Activated CD4-positive, alpha-beta T cell treated with anti-CD3 and anti-CD28 coated beads, Interleukin-2, amount 50 U/mL, for 4 hours (primary cell): ENCODE data around the gene DHX35.
A peak's percentile ranks its signal among the peaks of the same experiment; 100 is the strongest.
"Not testable (repeated sequence)": the region's sequence is repeated elsewhere in the genome, so short reads cannot be mapped to it uniquely, and the experiment has no call there.

Experiments used
- DNase-seq, 2 experiments: peaks; one replicate each; pipeline ENCODE4 v3.0.0-alpha.2; 2020

DHX35 gene

GRCh38 chr20:38941726-38942389, 20.3 kb upstream of the DHX35 start:
- no peak for DNase-seq

- DNase-seq: no peak
Measured at GRCh38 chr20:38945012-38945411, 17.1 kb upstream of the DHX35 start.

DNA sequence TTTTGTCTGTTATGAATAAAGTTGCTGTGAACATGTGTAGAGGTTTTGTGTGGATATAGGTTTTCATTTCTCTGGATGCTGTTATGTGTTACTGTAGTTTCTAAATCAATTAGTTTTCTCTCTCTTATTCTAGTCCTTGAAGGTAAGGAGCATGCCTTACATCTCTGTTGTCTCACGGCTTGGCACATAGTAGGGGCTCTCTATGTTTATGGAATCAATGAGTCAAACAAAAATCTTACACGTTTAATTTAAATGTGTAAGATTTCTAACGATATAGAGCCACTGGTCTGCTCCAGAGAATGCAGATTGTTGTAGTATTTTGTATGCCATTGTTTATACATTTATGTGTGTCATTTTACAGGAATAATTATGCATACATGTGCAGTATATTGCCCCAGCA, 15.3 kb upstream of the DHX35 start:
- DNase-seq: no peak

- DNase-seq: no peak
Measured at GRCh38 chr20:38947931-38948362, 14.2 kb upstream of the DHX35 start.

DNA sequence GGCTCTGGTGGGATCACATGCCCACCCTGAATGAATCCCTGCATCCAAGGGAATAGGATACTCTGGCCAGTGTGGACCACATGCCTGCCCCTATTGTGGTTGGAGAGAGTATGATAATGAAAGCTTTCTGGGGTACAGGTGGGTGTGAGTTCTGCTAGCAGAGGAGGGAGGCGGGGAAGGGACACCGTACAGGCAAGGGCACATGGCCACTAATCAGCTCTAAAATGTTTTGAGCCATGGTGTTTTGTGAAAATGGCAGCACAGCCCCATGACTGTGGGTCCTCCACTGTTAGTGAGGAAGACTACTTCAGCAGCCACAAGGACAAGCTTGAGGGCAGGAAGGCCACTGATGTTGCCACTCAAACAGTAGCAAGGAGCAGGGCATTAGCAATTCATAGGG, 11.9 kb upstream of the DHX35 start:
- no peak for DNase-seq

DNA sequence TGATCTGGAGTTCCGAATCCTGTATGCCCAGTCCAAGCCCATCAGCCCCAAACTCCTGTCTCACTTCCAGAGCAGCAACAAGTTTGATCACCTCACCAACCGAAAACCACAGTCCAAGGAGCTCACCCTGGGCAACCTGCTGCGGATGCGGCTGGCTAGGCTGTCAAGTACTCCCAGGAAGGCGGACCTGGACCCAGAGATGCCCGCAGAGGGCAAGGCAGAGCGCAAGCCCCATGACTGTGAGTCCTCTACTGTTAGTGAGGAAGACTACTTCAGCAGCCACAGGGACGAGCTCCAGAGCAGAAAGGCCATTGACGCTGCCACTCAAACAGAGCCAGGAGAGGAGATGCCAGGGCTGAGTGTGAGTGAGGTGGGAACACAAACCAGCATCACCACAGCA, 10.5 kb upstream of the DHX35 start:
- DNase-seq: no peak

GRCh38 chr20:38952153-38952552, 10.0 kb upstream of the DHX35 start:
- DNase-seq: no peak

DNA sequence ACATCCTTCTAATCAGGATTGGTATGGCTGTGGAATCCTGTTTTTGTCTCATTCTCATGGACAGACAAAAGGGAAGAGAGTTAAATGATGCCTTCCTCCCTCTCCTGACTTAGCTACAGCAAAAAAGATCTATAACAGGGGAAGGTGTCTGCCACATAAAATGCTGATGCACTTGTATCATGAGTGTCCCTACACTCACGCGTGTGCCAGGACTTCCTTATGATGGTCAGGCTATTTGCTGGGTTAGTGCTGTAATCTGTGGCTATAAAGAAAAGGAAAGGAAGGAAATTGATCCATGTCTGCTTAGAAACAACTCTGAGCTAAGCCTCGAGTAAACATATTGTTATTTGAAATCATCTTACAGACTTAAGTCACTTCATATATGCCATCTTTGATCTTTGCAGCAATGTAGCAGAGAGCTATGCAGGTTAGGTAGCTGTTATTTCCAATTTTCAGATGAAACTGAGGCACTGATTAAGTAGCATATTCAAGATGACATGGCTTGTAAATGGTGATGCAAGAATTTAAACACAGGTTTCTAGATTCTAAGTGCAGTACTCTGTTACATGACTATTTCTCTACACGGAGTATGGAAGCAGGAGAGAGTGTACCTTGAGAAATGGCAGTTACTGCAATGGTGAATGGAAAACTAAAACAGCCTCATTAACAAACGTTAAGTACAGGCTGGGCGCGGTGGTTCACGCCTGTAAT, 8.4 kb upstream of the DHX35 start:
- DNase-seq: no peak

DNA sequence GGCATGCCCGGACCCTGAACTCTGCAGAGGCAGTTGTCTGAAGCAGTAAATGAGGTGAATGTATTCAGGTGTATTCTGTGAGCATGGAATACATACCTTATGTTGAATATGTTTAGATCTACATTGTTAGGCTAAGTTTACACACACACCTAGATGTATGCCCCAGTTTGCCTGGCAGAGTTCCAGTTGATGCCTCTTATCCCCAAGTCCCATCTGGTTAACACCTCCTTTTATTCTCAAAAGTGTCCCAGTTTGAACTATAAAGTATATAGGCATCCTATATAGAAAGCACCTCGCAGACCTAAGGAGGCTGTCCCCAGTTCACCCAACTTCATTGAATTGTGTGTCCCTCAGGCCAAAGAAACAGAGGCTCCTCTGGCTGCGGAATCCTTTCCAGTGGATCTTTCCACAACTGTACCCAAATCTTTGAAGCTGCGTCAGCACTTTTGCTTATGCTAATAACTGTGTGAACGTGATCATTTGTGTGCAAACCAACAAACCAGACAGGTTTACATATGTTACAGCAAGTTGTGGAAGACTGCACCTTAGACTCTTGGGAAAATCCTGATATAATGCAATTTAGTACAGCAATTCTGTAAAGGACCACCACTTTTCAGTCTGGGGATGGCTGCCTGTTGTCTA, 4.8 kb upstream of the DHX35 start:
- no peak for DNase-seq

DNA sequence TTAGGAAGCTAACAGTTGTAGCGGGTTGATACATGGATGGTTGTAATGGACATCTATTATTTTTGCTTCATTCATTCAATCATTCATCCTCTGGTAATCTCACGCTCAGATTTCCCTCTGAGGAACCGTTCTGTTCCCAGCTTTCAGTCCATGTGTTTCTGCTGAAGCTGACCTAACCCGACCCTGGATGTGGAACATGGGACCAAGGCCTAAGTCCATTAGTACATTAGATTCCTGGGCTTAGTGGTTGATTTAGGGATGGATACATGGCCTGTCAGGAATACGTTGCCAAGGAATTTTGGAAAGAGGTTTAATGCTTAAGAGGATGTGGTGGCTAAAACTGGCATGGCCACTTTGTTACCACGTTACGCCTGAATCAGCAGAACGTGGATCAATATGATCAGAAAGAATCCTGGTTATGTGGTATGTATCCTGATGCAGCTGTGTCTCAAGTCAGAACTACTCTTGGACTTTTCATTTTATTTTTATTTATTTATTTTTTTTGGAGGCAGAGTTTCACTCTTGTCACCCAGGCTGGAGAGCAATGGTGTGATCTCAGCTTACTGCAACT, 4.1 kb upstream of the DHX35 start:
- no peak for DNase-seq

- DNase-seq: not testable (repeated sequence)
Measured at GRCh38 chr20:38960187-38960687, 1.9 kb upstream of the DHX35 start.

GRCh38 chr20:38961530-38962043, 557 bp upstream of the DHX35 start:
- peak; percentile 12 to 20 for DNase-seq

DNA sequence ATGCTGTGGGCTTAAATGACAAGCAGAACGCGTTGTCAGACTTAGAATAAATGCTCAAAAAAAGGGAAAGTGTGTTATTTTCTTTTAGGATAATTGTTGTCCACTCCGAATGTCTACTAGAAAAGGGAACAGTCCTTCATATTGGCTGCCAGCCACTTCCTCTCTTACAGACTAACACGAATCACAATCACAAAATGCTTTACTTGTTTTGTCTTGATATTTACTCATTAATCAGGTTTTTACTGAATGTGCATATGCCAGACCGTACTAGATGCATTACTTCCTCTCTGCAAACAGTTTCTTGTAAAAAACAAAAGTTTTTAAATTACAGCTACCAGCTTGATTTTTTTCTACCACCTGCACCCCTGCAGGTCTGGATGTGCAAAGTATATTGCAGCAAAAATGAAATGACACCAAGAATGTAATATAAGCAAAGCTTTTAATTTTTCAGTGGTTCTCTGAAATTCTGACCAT, 821 bp downstream of the DHX35 start:
- DNase-seq: no peak

DNA sequence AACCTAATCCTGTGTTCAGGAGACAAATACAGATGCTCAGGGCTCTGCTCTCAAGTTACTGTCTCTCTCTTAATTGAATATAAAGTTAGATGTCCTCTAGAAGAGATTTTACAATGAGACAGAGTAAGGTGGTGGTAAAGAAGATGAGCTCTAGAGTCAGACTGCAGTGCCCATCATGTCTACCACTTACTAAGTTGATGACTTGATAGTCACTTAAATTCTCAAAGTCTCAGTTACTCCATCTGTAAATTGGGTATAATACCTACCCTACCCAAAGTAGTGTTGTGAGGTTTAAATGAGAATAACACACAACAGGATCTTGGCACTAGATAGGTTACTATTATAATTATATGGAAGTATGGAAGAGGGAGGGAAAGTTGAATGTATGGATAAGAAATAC, 1.6 kb downstream of the DHX35 start:
- DNase-seq: no peak

GRCh38 chr20:38965264-38965663, 3.1 kb downstream of the DHX35 start:
- no peak for DNase-seq

- DNase-seq: no peak
Measured at GRCh38 chr20:38968090-38968489, 5.9 kb downstream of the DHX35 start.

DNA sequence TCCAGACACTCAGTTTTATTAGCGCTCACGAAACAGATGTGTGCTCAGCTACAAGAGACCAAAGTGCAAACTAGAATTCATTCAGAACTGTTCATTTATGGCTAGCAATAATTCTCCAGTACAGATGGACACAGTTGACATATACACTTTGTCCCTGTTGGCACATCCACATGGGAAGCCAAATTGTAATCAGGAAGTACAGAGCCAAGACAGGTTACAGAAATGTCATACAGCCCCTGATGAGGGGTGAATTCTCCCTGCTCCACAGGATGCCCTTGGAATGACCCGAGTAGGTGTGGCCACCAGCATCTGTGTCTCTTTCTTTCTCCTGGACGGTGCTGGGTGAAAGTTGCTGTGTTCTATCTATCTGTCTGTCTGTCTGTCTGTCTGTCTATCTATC, 7.6 kb downstream of the DHX35 start:
- DNase-seq: no peak

DNA sequence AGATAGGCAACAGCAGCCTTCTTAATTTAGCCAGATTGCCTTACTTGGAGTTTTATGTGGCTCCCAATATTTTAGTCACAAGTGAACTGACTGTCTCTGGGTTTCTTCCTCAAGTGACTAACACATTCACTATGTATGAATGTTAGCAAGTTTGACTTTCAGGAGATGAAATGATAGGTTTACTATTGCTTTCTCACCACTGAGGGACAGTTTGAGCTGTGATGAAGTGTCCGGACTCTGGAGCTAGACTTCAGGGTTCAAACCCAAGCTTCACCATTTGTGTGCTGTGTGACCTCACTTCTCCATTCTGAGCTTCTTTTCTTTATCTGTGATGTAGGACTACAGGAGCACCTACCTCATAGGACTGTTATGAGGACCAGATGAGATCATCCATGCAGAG, 8.2 kb downstream of the DHX35 start:
- no peak for DNase-seq

DNA sequence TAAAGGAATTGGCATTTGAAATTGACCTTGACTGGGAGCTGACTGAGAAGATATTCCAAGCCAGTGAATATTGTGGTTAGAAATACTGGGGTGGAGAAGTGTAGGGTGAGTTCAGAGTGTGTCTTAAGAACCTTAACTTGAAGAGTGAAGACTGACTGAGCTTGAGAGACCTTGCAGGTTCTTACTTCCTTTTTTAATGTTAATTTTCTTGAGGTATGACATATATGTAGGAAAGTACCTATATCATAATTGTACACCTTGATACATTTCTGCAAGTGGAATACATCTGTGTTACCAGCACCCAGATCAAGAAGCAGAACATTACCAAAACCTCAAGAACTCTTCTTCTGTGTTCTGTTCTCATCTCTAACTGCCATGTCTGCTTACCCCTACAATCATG, 11.0 kb downstream of the DHX35 start:
- no peak for DNase-seq

DNA sequence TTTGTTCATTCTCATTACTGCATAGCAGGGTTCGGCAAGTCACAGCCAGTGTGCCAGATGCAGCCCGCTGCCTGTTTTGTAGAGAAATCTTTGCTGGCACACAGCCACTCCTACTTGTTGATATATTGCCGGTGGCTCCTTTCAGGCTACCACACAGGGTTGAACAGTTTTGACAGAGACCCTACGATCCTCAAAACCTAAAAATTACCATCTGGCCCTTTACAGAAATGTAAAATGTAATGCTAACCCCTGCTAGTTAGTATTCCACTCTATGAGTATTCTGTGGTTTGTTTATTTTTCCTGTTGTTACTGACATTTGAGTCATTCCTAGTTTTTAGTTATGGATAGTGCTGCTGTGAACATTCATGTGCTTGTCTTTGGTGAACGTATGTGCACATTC, 11.5 kb downstream of the DHX35 start:
- no peak for DNase-seq

GRCh38 chr20:38975539-38976120, 13.5 kb downstream of the DHX35 start:
- DNase-seq: no peak

- DNase-seq: no peak
Measured at GRCh38 chr20:38979434-38979833, 17.3 kb downstream of the DHX35 start.

GRCh38 chr20:38979842-38980241, 17.7 kb downstream of the DHX35 start:
- no peak for DNase-seq
